ENCODE data around the gene EIF4E.

Gene EIF4E

DNA sequence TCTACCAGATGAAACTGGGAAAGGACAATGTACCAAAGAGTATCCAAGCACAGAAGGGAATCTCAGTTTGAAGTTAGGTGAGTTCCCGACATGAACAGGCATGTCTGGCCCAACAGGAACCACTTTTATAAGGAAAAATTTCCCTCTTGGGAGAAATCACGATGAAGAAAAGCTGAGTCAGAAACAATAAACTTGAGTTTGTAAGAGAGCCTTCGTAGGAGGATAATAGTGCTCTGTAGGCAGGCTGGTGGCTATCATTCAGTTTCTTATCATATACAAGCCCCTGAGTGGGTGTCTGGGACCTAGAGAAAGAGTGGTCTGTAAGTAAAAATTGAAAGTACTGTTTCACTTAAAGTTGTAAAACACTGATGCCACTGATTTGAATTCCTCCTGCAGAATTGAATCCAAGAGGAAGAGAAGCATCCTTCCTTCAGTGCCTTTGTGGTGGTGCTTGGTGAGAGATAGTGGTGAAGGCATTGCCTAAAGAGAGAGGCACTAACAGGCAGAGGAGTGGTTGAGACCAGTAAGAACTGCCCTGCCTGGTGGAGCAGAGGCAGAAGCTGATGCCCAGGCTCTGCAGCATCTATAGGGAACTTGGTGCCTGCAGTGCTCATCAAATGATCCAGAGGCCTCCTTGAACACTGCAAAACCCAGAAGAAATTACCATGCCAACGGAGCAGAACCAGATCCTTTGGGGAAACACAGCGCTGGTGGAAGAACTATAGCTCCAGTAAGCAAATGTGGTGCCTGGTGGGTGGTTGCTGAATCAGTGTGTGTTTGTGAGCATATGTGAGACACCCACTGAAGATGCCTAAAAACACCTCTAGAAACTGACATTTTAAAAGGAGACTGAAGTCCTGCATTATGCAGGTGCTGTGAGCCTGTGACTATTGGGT is 34.9 kb upstream of the EIF4E start:
- H3K4me1 ChIP-seq (ENCODE audit: control extremely low read depth in 1 of 4, control insufficient read depth in 4 of 4, insufficient read depth in 4 of 4, low read length in 3 of 4): no peaks in the 10 kb centered on the region

DNA sequence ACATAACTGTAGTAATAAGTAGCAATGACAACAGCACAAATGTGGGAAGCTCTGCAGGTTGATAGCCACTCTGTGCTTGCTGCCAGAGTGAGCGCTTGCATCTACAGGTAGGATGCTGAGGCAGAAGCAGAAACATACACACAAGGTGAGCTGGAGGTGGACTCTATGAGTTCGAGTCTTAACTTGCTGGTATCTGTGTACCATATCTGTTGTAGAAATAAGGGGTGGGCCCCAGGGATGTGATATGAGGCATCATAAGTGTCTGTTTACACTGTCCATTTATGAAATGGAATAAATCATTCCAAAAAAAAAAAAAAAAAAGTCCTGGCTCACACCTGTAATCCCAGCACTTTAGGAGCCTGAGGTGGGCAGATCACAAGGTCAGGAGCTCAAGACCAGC is 32.8 kb upstream of the EIF4E start:
- Histone ChIP-seq H3K4me3 (ENCODE audit: control insufficient read depth in 1 of 7, extremely low read depth in 1 of 7, insufficient read depth in 4 of 7, low read depth in 2 of 7, low read length in 6 of 7) (no peak overlapping the region), H3K36me3 (ENCODE audit: control insufficient read depth in 4 of 4, insufficient read depth in 4 of 4, low read length in 3 of 4) (no peaks in the 10 kb centered on the region), H3K9me3 (ENCODE audit: control extremely low read depth in 1 of 5, control insufficient read depth in 4 of 5, insufficient read depth in 2 of 5, low read depth in 1 of 5, low read length in 4 of 5) (no peaks in the 10 kb centered on the region), H3K4me1 (ENCODE audit: control extremely low read depth in 1 of 4, control insufficient read depth in 4 of 4, insufficient read depth in 4 of 4, low read length in 3 of 4) (no peaks in the 10 kb centered on the region), H3K27me3 (replicated peaks in 2 of 5; ENCODE audit: control insufficient read depth in 4 of 5, insufficient read depth in 5 of 5, low read length in 4 of 5) (no peaks in the 10 kb centered on the region), H3K27ac (ENCODE audit: insufficient read depth in 1 of 2, low read depth in 1 of 2, low read length in 2 of 2, poor library complexity in 1 of 2, severe bottlenecking in 2 of 2) (no peak overlapping the region)
- ChIA-PET POLR2A (no interaction called here), CTCF (interaction anchor here (0.6 kb wide), 1 partner anchor 848 kb away, joined by 3 read pairs; no protein-coding TSS in a partner anchor)
- DNase-seq: no peak
- WGBS (ENCODE audit: insufficient coverage): no CpG with 5 or more reads among the region's 2 CpGs

More for the DNA sequence above, 34.9 kb upstream of the EIF4E start:
- 94% methylated on average over 3 of the region's 5 CpGs for WGBS (ENCODE audit: insufficient coverage)
- ChIA-PET CTCF (interaction anchor here (1.0 kb wide), 1 partner anchor 93 kb away, joined by 3 read pairs; no protein-coding TSS in a partner anchor), POLR2A (no interaction called here)
- no peaks in the 10 kb centered on the region for H3K36me3 ChIP-seq (ENCODE audit: control insufficient read depth in 4 of 4, insufficient read depth in 4 of 4, low read length in 3 of 4)
- no peak overlapping the region for H3K27ac ChIP-seq (ENCODE audit: insufficient read depth in 1 of 2, low read depth in 1 of 2, low read length in 2 of 2, poor library complexity in 1 of 2, severe bottlenecking in 2 of 2)
- H3K4me3 ChIP-seq (ENCODE audit: control insufficient read depth in 1 of 7, extremely low read depth in 1 of 7, insufficient read depth in 4 of 7, low read depth in 2 of 7, low read length in 6 of 7): no peak overlapping the region
- H3K9me3 ChIP-seq (ENCODE audit: control extremely low read depth in 1 of 5, control insufficient read depth in 4 of 5, insufficient read depth in 2 of 5, low read depth in 1 of 5, low read length in 4 of 5): no peaks in the 10 kb centered on the region
- no peaks in the 10 kb centered on the region for H3K27me3 ChIP-seq (replicated peaks in 2 of 5; ENCODE audit: control insufficient read depth in 4 of 5, insufficient read depth in 5 of 5, low read length in 4 of 5)
- no peak for DNase-seq

DNA sequence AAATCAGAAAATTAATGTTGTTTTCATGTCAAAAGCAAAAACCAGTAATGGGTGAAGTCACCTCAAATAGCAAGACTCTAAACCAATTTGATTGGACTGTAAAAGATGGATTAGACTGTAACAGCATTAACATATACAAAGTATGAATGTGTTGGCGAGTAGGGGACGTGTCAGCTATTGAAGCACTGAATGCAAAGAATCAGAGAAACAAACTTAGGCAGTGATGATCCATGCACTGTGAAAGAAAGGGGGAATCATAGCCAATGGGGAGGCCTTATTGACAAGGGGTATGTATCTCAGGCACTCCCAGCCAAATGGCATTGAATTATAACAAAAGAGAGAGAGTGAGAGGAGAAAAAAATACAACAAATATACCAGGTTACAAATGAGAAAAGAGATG is 30.5 kb upstream of the EIF4E start:
- ChIA-PET POLR2A (interaction anchor here (0.6 kb wide), 1 partner anchor 15 kb away, joined by 3 read pairs; no protein-coding TSS in a partner anchor), CTCF (no interaction called here)
- H3K4me1 ChIP-seq (ENCODE audit: control extremely low read depth in 1 of 4, control insufficient read depth in 4 of 4, insufficient read depth in 4 of 4, low read length in 3 of 4): no peaks in the 10 kb centered on the region
- H3K27ac ChIP-seq (ENCODE audit: insufficient read depth in 1 of 2, low read depth in 1 of 2, low read length in 2 of 2, poor library complexity in 1 of 2, severe bottlenecking in 2 of 2): no peak overlapping the region
- no CpG with 5 or more reads among the region's 2 CpGs for WGBS (ENCODE audit: insufficient coverage)
- no peaks in the 10 kb centered on the region for H3K9me3 ChIP-seq (ENCODE audit: control extremely low read depth in 1 of 5, control insufficient read depth in 4 of 5, insufficient read depth in 2 of 5, low read depth in 1 of 5, low read length in 4 of 5)
- DNase-seq: no peak
- no peaks in the 10 kb centered on the region for H3K27me3 ChIP-seq (replicated peaks in 2 of 5; ENCODE audit: control insufficient read depth in 4 of 5, insufficient read depth in 5 of 5, low read length in 4 of 5)
- no peak overlapping the region for H3K4me3 ChIP-seq (ENCODE audit: control insufficient read depth in 1 of 7, extremely low read depth in 1 of 7, insufficient read depth in 4 of 7, low read depth in 2 of 7, low read length in 6 of 7)
- no peaks in the 10 kb centered on the region for H3K36me3 ChIP-seq (ENCODE audit: control insufficient read depth in 4 of 4, insufficient read depth in 4 of 4, low read length in 3 of 4)

DNA sequence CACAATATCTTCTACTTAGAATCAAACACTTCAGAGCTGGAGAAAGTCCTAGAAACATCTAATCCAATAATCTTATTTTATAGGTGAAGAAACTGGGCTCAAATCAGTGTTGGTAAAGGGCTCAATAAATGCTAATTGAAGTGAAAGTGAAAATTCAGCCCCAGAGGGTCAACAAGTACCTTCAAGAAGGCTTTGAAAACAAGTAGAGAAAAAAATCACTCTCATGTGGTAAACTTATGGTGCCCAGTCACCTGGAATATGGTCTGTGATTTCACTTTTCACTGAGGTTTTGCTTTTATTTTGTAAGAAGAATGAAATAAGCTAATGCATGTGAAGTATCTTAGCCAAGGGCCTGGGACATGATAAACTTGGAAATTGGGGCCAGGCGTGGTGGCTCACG is 29.1 kb upstream of the EIF4E start:
- Histone ChIP-seq H3K36me3 (ENCODE audit: control insufficient read depth in 4 of 4, insufficient read depth in 4 of 4, low read length in 3 of 4) (no peaks in the 10 kb centered on the region), H3K27ac (ENCODE audit: insufficient read depth in 1 of 2, low read depth in 1 of 2, low read length in 2 of 2, poor library complexity in 1 of 2, severe bottlenecking in 2 of 2) (no peak overlapping the region), H3K9me3 (ENCODE audit: control extremely low read depth in 1 of 5, control insufficient read depth in 4 of 5, insufficient read depth in 2 of 5, low read depth in 1 of 5, low read length in 4 of 5) (no peaks in the 10 kb centered on the region), H3K4me1 (ENCODE audit: control extremely low read depth in 1 of 4, control insufficient read depth in 4 of 4, insufficient read depth in 4 of 4, low read length in 3 of 4) (no peaks in the 10 kb centered on the region), H3K27me3 (replicated peaks in 2 of 5; ENCODE audit: control insufficient read depth in 4 of 5, insufficient read depth in 5 of 5, low read length in 4 of 5) (no peaks in the 10 kb centered on the region), H3K4me3 (ENCODE audit: control insufficient read depth in 1 of 7, extremely low read depth in 1 of 7, insufficient read depth in 4 of 7, low read depth in 2 of 7, low read length in 6 of 7) (no peak overlapping the region)
- CTCF ChIA-PET: no interaction called here
- POLR2A ChIA-PET: no interaction called here
- 83% methylated on average over 1 of the region's 2 CpGs for WGBS (ENCODE audit: insufficient coverage)
- DNase-seq: no peak

DNA sequence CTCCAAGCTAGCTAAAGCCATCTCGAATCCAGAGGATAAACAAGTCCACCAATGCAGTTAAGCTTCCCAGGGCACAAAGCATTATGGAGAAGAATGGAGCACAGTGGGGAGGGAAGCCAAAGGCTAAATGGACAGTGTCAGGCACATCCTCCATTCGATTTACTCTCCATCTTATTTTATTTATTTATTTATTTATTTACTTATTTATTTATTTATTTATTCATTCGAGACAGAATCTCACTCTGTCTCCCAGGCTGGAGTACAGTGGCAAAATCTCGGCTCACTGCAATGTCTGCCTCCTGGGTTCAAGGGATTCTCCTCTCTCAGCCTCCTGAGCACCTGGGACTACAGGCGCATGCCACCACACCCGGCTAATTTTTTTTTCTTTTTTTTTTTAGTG is 26.3 kb upstream of the EIF4E start:
- 100% methylated on average over 3 of the region's 6 CpGs for WGBS (ENCODE audit: insufficient coverage)
- ChIA-PET POLR2A (no interaction called here), CTCF (no interaction called here)
- DNase-seq: no peak
- Histone ChIP-seq H3K4me1 (ENCODE audit: control extremely low read depth in 1 of 4, control insufficient read depth in 4 of 4, insufficient read depth in 4 of 4, low read length in 3 of 4) (no peaks in the 10 kb centered on the region), H3K27ac (ENCODE audit: insufficient read depth in 1 of 2, low read depth in 1 of 2, low read length in 2 of 2, poor library complexity in 1 of 2, severe bottlenecking in 2 of 2) (no peak overlapping the region), H3K36me3 (ENCODE audit: control insufficient read depth in 4 of 4, insufficient read depth in 4 of 4, low read length in 3 of 4) (no peaks in the 10 kb centered on the region), H3K9me3 (ENCODE audit: control extremely low read depth in 1 of 5, control insufficient read depth in 4 of 5, insufficient read depth in 2 of 5, low read depth in 1 of 5, low read length in 4 of 5) (no peaks in the 10 kb centered on the region), H3K27me3 (replicated peaks in 2 of 5; ENCODE audit: control insufficient read depth in 4 of 5, insufficient read depth in 5 of 5, low read length in 4 of 5) (no peaks in the 10 kb centered on the region), H3K4me3 (ENCODE audit: control insufficient read depth in 1 of 7, extremely low read depth in 1 of 7, insufficient read depth in 4 of 7, low read depth in 2 of 7, low read length in 6 of 7) (no peak overlapping the region)

DNA sequence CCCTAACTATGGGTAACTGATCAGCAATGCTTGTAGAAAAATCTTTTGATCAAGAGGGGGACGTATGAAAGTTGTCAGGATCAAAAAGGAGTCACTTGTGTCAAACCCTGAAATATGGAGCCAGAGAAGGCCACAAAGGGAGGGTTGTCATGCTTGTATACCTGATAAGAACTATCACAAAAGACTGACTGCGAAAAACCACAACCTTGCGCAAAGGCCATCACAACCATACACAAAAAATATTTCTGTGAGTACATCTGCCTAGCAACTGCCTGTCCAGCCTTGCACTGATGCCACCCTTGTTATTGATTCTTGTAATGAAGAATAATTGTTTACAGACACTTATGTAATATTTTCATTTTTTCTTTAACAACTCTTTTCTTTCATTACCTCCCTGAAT is 22.8 kb upstream of the EIF4E start:
- Histone ChIP-seq H3K36me3 (ENCODE audit: control insufficient read depth in 4 of 4, insufficient read depth in 4 of 4, low read length in 3 of 4) (no peaks in the 10 kb centered on the region), H3K27ac (ENCODE audit: insufficient read depth in 1 of 2, low read depth in 1 of 2, low read length in 2 of 2, poor library complexity in 1 of 2, severe bottlenecking in 2 of 2) (no peak overlapping the region), H3K27me3 (replicated peaks in 2 of 5; ENCODE audit: control insufficient read depth in 4 of 5, insufficient read depth in 5 of 5, low read length in 4 of 5) (no peaks in the 10 kb centered on the region), H3K9me3 (ENCODE audit: control extremely low read depth in 1 of 5, control insufficient read depth in 4 of 5, insufficient read depth in 2 of 5, low read depth in 1 of 5, low read length in 4 of 5) (no peaks in the 10 kb centered on the region), H3K4me1 (ENCODE audit: control extremely low read depth in 1 of 4, control insufficient read depth in 4 of 4, insufficient read depth in 4 of 4, low read length in 3 of 4) (no peaks in the 10 kb centered on the region), H3K4me3 (ENCODE audit: control insufficient read depth in 1 of 7, extremely low read depth in 1 of 7, insufficient read depth in 4 of 7, low read depth in 2 of 7, low read length in 6 of 7) (no peak overlapping the region)
- 100% methylated on average over 1 of the region's 3 CpGs for WGBS (ENCODE audit: insufficient coverage)
- CTCF ChIA-PET: no interaction called here
- peak in 2 of 3 donors; percentile 12 to 40 for DNase-seq
- POLR2A ChIA-PET: no interaction called here

DNA sequence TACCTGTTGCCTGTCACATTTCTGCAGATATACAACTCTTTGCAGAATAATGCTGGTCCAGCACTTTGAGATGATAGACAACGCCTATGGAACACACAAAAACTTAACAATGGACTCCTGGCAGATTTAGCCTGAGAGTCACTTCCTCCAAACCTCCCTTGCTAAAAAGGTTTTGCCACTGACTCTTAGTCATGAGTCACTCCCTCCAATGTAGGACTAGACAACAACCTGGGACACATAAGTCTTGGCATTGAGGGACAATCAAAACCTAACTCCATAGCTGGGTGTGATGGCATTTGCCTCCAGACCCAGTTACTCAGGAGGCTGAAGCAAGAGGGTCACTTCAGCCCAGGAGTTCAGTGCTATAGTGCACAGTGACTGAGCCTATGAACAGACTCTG is 22.0 kb upstream of the EIF4E start:
- CTCF ChIA-PET: no interaction called here
- H3K4me3 ChIP-seq (ENCODE audit: control insufficient read depth in 1 of 7, extremely low read depth in 1 of 7, insufficient read depth in 4 of 7, low read depth in 2 of 7, low read length in 6 of 7): no peak overlapping the region
- H3K9me3 ChIP-seq (ENCODE audit: control extremely low read depth in 1 of 5, control insufficient read depth in 4 of 5, insufficient read depth in 2 of 5, low read depth in 1 of 5, low read length in 4 of 5): no peaks in the 10 kb centered on the region
- H3K36me3 ChIP-seq (ENCODE audit: control insufficient read depth in 4 of 4, insufficient read depth in 4 of 4, low read length in 3 of 4): no peaks in the 10 kb centered on the region
- H3K4me1 ChIP-seq (ENCODE audit: control extremely low read depth in 1 of 4, control insufficient read depth in 4 of 4, insufficient read depth in 4 of 4, low read length in 3 of 4): no peaks in the 10 kb centered on the region
- no peak for DNase-seq
- no peaks in the 10 kb centered on the region for H3K27me3 ChIP-seq (replicated peaks in 2 of 5; ENCODE audit: control insufficient read depth in 4 of 5, insufficient read depth in 5 of 5, low read length in 4 of 5)
- POLR2A ChIA-PET: no interaction called here
- H3K27ac ChIP-seq (ENCODE audit: insufficient read depth in 1 of 2, low read depth in 1 of 2, low read length in 2 of 2, poor library complexity in 1 of 2, severe bottlenecking in 2 of 2): no peak overlapping the region
- WGBS (ENCODE audit: insufficient coverage): 100% methylated on average over 1 of the region's 1 CpG

All from common myeloid progenitor, CD34-positive (primary cell).